Stimulated activated CD4-positive, alpha-beta T cell treated with anti-CD3 and anti-CD28 coated beads, Interleukin-4, amount 100 ng/mL, for 24 hours (primary cell): ENCODE data around the gene TFDP1.
"Not testable (repeated sequence)": the region's sequence is repeated elsewhere in the genome, so short reads cannot be mapped to it uniquely, and the experiment has no call there.

Experiments
- DNase-seq: peaks from one replicate; pipeline ENCODE4 v3.0.0-alpha.2; 2020

The TFDP1 gene

DNA sequence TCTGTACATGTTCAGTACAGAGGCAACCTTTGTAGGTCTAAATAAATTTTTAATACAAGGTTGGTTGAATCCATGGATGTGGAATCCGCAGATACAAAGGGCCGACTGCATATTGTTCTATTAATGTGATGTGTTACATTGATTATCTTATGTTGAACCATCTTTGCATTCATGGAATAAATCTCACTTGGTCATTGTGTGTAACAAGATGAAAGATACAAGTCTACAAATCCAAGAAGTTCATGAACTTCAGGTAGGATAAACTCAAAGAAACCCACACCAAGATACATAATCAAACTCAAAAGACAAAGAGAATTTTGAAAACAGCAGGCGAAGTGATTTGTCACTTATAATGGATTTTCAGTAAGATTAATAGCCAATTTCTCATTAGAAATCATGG is 8.0 kb upstream of the TFDP1 start:
- DNase-seq: no peak

DNA sequence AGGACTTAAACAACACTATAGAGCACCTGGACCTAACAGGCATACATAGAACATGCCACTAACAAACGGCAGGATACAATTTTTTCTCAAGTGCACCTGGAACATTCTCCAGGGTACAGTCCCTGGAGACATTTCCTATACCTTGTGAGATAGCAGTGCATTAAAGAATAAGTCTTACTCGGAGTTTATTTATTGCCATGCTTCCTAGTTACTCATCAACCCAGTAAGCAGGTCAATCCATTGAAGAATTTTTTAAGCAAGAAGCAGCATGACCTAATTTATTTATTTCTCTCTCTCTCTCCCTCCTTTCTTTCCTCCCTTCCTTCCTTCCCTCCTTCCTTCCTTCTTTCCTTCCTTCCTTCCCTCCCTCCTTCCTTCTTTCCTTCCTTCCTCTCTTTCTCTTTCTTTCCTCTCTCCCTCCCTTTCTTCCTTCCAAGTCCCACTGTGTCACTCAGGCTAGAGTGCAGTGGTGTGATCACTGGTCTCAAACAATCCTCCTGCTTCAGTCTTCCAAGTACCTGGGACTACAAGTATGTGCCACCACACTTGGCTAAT is 6.6 kb upstream of the TFDP1 start:
- no peak for DNase-seq

DNA sequence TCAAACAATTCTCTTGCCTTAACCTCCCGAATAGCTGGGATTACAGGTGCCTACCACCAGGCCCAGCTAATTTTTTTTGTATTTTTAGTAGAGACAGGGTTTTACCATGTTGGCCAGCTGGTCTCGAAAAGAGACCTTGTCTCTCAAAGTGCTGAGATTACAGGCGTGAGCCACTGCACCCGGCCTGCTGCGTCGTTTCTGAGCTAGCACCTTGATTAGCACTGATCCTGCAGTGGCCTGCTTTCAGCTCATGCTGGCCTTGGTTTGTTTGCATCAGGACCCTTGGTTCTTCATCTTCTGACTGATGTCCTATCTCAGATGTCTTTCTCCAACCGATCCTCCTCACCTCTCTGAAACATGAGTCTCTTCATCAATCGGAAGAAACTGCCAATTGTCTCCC is 4.9 kb upstream of the TFDP1 start:
- no peak for DNase-seq

DNA sequence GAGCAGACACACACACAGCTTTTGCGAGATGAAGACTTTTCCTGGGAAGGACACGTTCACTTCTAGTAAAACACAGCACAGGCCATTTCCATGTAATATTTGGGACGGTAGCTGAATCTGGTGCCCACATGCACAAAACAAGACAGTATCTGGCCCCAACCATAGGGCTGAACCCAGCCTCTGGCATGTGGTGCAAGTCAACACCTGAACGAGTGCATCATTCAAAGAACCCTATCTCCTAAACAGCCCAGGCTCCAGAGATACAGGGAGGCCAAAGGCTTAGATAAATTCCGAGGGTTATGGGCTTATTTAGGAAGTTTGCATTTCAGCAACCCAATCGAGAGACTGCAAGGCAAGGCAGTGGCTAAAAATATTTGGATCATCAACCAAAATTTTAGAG is 2.7 kb upstream of the TFDP1 start:
- no peak for DNase-seq

DNA sequence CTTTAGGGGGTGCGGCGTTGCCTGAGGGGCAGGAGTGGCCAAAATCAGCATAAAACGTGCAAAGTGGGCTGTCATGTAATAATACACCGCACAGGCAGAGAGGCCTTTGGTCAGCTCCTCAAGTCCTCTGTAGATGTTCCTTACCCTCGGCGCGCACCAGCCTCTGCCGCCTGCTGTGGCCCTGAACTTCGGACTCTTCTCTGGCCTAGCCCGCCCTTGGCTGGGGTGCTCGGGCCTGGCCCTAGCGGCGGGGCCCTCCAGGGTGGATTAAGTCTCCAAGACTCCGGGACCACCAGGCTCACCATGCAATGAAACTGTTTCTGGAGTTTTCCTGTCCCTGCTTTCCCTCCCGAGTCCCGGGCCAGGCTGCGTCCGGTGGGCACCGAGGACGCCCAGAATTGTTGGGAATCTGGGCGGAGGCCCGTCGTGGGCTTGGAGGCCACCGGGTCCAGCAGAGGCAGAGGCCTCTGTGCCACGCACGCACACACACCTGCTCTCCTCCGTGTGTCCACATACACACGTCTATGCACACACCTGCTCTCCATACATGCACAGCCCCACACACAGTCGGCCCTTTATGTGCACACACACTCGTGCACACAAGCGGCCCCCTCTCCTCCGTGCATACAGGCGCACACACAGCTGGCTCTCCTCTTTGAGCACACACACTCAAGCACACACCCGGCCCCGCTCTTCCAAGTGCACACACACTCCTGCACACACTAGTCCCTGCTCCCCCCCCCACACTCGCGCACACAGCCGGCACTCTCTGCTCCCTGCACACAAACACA is 1.5 kb upstream of the TFDP1 start:
- no peak for DNase-seq

DNA sequence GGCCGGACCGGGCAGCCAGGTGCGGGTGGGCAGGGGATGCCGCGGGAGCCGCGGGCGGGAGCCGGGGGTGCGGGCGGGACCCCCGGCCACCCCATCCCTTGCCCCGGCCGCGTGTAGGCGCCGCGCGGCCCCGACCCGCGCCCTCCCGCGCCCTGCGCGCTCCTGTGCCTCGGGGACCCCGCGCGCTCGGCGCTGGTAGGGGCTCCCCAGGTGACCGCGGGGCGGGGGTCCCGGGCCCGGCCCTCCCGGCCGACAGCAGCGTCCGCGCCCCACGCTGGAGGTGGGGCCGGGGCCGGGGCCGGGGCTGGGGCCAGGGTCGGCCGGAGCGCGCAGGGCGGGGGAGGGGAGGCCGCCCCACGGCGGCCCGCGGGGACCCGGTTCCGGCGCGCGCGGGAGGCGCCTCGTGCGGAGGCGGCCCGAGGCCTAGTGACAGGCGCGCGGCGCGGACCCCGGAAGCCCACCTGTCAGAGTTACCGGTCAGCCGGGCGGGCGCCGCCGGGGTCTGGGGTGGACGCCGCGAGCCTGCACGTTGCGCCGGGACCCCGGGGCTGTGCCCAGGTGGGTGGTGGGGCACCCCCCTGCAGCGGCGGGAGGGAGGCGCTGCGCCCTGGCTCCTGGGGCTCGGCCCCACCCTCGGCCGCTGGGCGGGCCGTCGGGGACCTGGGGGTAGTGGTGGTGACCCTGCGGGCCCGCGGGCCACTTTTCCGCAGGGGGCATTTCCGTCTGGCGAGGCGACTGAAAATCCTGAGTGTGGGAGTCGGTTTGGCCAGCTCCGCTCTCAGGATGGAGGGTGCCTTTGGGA is 518 bp downstream of the TFDP1 start:
- DNase-seq: peak; percentile 22

DNA sequence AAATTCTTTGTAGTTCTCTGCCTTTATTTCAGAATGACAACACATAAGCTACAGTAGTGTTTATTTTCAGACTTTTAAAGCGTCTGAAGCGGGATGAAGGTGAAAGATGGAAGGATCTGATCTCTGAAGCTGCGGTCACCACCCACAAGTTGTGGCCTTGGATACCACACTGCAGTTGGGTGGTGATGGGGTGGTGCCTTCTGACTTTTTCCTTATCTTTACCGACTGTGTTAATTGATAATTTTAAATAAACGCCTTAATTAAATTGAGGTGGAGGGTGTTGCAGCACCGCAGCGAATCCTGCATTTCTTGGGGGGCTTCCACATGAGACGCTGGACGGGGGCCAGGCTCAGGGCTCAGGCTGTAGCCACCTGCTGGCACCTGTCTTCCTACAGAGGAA is 1.3 kb downstream of the TFDP1 start:
- no peak for DNase-seq

DNA sequence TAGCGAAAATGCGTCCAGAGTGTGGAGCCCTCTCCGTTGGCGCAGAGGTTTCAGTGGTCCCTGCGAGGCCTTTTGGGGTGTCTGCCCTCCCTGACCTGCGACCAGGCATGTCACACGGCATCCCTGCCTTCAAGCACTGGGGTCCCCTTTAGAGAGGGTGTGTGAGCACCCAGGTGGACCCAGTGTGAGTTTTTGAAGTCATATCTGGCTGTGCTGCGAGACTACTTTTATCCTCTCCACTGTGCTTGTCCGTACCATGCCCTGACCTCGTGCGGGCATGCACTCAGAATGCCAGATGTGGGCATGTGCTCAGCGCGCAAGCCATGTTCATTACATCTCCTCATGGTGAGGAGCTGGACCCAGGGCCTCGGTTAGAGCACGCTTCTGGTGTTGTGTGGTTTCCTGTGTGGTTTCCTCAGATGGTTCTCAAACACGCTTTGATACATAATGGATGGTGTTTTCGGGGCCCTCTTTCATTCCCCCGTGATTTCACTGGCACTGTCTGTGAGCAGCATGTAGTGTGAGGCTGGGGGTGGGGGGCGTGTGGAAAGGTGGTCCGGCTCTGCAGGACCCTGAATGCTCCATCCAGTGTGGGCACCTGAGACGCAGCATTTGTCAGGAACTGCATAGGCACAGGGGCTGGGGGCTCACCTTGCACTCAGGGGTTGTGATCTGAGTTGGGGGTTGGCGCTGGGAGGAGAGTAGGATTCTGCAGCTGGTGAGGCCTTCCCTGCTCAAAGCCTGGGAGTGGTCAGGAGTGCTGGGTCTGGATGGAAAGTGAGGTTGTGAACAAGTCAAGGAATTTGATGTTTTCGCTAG is 2.3 kb downstream of the TFDP1 start:
- no peak for DNase-seq

DNA sequence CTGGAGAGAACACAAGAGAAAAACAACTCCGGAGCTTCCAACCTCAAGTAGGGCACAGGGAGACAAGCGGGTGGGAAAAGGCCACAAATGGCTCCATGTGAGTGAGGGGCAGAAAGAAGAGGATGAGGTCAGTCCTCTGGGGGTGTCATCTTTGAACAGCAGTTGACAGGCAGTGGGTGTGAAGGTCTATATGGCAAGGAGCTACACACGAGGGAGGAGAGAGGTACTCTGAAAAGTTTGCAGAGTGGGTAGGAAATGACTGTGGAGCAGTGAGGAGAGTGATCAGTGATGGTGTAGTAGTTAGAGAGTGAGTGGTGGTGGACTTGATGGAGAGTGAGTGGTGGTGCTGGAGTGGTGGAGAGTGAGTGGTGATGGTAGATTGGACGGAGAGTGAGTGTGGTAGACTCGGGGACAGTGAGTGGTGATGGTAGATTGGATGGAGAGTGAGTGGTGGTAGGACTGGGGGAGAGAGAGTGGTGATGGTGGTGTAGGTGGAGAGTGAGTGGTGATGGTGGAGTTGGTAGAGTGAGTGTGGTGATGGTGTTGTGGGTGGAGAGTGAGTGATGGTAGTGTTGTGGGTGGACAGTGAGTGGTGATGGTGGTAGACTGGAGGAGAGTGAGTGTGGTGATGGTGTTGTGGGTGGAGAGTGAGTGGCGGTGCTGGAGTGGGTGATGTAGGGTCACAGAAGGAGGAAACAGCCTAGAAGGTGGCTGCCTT is 4.0 kb downstream of the TFDP1 start:
- no peak for DNase-seq

DNA sequence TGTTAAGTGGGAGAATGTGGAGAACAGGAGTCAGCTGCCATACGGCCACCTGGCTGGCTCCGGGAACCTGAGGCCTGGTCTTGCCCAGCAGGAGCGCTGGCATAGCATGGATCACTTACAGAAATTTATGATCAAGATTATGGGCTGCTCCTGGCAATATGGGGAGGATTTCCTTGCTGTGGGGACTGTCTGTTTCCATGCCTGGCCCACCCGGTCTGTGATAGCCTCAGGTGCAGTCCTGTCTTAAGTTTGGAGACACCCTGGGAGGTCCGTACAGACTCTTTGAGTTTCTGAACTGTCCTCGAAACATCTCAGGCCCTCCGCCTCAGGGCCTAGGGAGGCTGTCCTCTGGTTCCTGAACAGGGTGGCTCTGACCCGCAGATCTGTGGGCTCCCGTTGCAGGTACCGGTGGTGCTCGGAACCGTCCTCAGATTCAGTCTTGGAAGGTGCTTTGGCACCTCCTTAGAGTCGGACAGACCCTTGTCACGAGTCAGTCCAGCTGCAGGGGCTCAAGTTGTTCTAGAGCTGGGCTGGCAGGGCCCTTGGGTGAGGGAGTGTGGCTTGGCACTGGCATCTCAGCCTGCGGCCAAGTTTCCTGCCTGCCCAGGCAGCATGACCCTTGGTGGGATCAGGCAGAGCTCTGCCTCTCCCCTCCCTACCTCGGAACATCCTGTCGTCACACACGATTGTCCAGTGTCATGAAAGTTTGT is 4.9 kb downstream of the TFDP1 start:
- DNase-seq: no peak

DNA sequence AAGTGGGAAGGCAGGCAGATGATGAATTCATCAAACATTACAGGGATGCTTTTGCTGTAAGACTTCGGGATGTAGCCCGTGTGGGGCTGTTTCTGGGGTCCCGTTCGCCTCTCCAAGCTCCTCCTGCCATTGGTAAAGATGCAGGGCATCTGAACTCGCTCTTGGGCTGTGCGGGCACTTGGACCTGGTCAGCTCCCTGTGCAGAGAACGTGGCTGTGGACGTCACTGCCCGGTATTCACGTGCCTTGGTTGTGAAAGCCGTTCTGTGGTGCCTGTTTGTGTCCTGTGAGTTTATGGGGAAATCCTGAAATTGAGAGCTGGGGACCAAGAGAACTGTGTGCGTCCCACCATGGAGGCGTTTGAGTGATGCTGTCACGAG is 5.4 kb downstream of the TFDP1 start:
- no peak for DNase-seq

DNA sequence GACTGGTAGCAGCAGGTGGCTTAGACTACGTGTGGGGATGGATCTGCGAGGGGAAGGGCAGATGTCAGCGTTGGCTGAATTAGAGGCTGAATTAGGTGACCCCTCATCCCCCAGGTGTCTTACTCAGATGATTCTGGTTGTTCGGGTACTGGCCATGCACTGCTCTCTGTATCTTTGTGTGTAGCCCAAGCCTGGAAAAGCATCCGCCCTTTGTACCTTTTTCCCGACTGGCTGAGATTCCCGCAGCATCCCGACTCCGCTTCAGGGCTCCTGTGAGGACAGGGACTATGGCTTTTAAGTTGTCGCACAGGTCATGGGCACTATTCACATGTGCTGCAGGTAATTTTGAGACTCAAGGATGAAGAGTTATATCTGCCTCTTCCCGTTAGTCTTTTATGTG is 7.2 kb downstream of the TFDP1 start:
- no peak for DNase-seq

DNA sequence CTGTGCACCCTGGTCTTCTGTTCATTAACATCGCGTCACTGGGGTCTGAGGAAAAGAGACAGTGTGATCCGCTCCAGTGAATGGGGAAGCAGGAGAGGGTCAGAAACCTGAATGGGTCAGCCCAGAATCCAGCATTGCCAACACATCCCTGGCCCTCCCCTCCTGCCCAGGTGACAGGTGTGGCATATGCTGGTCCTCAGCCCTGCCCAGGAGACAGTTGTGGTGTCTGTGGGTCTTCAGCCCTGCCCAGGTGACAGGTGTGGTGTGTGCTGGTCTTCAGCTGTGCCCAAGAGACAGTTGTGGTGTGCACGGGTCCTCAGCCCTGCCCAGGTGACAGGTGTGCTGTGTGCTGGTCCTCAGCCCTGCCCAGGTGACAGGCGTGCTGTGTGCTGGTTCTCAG is 8.0 kb downstream of the TFDP1 start:
- no peak for DNase-seq

DNA sequence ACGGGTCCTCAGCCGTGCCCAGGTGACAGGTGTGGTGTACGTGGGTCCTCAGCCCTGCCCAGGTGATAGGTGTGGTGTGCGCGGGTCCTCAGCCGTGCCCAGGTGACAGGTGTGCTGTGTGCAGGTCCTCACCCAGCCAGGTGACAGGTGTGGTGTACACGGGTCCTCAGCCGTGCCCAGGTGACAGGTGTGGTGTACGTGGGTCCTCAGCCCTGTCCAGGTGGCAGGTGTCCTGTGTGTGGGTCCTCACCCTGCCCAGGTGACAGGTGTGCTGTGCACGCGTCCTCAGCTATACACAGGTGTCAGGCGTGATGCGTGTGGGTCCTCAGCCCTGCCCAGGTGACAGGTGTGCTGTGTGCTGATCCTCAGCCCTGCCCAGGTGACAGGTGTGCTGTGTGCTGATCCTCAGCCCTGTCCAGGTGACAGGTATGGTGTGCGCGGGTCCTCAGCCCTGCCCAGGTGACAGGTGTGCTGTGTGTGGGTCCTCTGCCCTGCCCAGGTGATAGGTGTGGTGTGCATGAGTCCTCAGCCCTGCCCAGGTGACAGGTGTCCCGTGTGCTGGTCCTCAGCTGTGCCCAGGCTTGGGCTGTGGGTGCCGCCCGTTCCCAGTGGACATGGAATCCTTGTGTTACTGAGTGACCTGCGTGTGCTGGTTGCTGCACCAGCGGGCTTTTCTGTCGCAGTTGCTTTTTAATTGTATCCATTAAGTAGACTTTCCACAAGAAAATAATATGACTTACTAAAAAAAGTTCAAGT is 9.7 kb downstream of the TFDP1 start:
- DNase-seq: not testable (repeated sequence)

DNA sequence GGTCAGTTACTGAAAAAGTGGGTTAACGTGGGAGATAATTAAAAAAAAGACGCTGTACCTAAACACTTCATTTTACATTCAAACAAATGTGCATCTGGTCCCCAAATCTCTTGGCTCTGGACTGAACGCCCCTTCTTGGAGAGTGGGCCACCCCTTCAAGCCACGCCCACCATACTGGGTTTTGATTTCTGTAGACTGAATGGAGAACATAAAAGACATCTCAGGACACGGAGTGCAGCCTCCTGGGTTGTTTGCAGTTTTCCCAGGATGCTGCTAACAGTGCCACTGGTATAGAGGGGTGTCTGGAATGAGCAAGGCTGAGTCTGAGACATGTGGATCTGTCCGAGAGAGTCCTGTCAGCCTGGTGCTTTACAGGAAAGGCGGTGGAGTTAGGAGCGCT is 10.6 kb downstream of the TFDP1 start:
- no peak for DNase-seq

DNA sequence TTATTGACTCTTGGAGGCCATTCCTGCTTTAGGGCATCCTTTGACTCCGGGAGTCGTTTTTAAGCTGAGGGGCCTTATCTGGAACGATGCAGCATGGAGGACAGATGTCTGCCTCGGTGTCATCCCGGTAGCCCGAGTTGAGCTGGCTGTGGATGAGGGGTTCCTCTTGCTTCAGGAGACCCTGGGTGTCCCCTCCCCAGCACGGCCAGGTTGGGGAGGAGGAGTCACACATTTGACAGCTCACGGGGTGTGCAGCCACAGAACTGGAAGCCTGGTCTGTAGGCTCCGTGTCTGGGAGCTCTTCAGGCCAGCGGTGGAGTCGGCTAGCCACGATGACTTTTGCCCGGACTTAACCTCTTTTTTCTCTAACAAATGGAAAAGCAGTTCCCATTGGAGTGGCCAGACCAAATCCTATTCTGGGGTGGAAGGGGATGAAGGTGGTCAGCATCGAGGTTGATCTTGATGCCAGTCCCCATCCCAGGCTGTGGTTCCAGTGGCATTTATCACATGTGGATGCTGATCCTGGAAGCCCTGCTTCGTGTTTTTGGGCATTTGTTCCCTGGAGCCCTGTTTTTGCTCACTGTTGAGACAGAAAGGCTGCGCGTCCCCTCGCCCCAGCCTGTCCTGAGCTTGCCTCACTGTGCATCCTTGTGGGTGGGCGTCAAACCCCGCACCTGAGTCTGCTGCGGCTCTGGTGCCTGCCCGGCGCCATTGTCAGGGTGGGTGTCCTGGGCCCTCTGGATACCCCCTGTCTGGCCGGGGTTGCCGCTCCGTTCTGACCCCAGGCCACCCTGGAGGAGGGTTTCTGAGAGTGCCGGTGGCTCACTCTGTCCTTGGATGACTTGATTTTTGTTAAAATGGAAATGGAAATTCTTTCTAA is 12.0 kb downstream of the TFDP1 start:
- DNase-seq: no peak

DNA sequence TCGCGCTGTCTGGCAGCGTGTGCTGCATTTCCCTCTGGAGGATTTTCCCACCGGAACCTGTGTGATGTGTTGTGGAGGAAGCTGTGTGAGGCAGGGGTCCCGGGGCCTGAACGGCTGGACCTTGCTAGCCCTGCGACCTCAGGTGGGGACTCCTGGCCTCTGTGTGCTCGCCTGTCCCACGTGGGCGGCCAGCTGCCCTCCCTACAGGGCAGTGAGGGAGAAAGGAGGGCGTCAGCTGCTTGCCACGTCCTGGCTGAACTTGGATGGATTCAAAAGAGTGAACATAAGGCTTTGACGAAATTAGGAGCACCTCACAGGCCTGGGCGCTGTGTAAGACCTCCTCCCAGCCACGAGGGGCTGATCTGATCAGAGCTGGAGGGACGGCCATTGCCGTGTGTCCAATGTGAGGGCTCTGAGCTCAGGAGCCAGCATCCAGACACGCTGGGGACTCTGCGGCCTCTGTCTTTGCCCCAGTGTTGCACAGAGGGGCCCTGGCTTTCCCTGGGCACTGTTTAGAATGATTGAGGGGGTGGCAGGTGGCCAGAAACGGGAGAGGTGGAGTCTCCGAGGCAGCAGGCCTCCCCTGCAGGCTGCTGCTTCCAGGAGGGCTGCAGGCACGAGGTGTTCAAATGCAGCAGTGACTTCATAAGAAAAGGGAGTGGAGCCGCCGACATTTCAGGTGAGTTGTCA is 13.0 kb downstream of the TFDP1 start:
- no peak for DNase-seq

DNA sequence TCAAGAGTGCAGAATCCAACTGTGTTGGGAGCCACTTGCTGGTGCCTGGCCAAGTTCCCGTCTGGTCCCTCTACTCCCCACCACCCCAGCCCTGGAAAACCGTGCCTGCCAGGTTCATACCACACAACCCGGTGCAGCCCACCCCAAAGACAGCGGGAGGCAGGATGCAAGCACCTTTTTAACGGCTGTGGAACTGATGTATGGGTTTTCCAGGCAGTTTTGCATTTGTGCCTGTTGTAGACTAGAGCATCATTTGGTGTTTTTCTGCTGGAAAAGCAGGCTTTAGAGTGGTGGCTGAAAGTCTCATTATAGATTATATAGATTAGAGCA is 13.5 kb downstream of the TFDP1 start:
- DNase-seq: no peak

DNA sequence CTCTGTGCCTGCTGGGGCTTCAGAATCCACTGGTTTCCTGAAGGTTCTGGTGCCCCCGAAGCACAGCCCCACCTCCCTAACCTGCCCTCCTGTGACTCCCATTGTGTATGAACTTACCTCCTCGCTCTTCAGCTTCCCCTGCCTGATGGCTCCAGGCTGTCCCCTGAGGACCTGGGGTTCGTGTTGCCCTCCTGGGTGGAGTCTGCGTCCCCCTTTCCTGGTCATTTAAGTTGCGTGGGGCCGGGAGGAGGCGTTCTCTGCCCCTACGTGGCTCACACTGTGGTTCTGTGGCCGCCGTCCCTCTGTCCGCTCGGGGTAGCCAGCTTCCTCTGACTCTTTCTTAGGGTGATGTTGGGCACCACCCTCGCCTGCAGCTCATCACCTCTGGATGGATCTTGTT is 13.9 kb downstream of the TFDP1 start:
- no peak for DNase-seq

DNA sequence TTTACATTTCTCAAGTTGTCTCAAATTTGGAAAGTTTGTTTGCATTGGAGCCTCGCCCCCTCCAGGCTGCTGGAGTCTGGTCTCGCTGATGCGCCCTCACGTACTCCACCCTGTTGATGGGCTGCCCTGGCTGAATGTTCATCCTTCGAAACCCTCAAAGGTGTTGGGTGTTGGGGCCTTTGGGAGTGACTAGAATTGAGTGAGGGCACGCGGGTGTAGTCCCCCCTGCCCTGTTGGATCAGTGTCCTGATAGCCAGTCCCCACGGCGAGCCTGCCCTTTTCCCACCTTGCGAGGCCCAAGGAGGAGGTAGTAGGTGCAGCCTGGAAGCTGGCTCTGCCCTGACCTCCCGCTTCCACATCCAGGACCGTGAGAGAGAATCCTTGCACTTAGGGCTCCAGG is 14.8 kb downstream of the TFDP1 start:
- no peak for DNase-seq
